HG03135 (cell line): Measurements from ENCODE around the gene SLC36A1.

Experiments used
- ATAC-seq: cut with Tn5 transposase; IDR thresholded peaks from one replicate; pipeline ENCODE4 v1.9.1; 2021; ENCODE audit warnings: mild to moderate bottlenecking, moderate library complexity; ENCODE audit not compliant: unreplicated experiment

Gene SLC36A1

GRCh38 chr5:151531581-151531980 lies 84.2 kb downstream of the SLC36A1 start:
- ATAC-seq = no peak

DNA sequence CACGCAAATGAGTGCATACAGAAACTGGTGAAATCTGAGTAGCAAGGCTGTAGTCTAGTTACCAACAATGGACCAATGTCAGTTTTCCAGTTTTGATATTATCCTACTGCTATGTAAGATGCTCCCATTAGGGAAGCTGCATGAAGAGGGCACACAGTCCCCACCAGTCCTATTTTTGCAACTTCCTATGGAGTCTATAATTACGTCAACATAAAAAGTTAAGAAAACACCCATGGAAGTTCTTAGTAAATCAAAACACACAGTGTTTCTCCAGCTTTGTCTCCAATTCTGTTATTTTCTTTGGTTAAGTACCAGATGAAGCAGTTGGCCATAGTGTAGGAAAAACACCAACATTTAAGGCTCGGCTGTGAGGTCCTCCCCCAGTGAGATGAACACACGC lies 85.0 kb downstream of the SLC36A1 start:
- no peak for ATAC-seq

- no peak for ATAC-seq
Measured at GRCh38 chr5:151534350-151534749, 86.9 kb downstream of the SLC36A1 start.

GRCh38 chr5:151537044-151537443 lies 89.6 kb downstream of the SLC36A1 start:
- ATAC-seq = no peak

DNA sequence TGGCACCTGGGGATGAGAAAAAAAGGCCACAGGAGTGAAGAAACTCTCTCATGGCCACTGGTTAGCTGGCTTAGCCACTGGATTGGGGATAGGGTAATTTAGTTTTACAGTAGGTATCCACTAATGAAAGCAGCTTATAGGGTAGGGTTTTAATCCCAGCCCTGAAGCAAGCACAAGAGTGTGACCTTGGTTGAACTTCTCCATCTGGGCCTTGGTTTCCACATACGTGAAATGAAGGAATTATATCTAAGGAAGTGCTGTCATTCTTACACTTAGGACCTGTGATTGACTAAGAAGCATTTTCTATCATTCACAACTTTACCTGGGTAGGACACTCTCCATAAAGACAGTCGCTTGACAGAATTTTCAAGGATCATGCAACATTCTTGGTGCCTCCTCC lies 94.2 kb downstream of the SLC36A1 start:
- no peak for ATAC-seq
